GM23248 (cell line): ENCODE data around the gene CDK16. TPM values are rescaled to one million over a fixed set of nuclear protein-coding genes. Genes with fewer than 3 reads are reported as not detected.
A peak's percentile ranks its signal among the peaks of the same experiment; 100 is the strongest.

Source experiments
- DNase-seq: peaks from one replicate; pipeline ENCODE4 v3.0.0-alpha.2; 2015
- H2AFZ ChIP-seq: fragments of 200-600 bp; sonication (generic); 2 replicates; pipeline ENCODE4 v1.6.1; 2016; ENCODE audit warnings: antibody characterized with exemption
- H3F3A ChIP-seq: fragments of 200-600 bp; sonication (generic); 2 replicates; pipeline ENCODE4 v1.6.1; 2016; ENCODE audit warnings: mild to moderate bottlenecking, antibody characterized with exemption, mixed run types; ENCODE audit not compliant: insufficient read depth
- H3K27ac ChIP-seq: fragments of 200-600 bp; sonication (generic); 2 replicates; pipeline ENCODE4 v1.5.1; 2016; ENCODE audit warnings: mild to moderate bottlenecking
- H3K27me3 ChIP-seq: fragments of 200-600 bp; sonication (generic); replicated peaks from 2 replicates; pipeline ENCODE4 v1.6.1; 2016; ENCODE audit warnings: mild to moderate bottlenecking; ENCODE audit not compliant: insufficient read depth
- H3K36me3 ChIP-seq: fragments of 200-600 bp; sonication (generic); 2 replicates; pipeline ENCODE4 v1.6.1; 2016; ENCODE audit warnings: low read depth, mild to moderate bottlenecking
- H3K4me1 ChIP-seq: fragments of 200-600 bp; sonication (generic); 2 replicates; pipeline ENCODE4 v1.6.1; 2016; ENCODE audit warnings: mild to moderate bottlenecking; ENCODE audit not compliant: insufficient read depth
- H3K4me2 ChIP-seq: fragments of 200-600 bp; sonication (generic); one replicate; pipeline ENCODE4 v1.6.1; 2016; ENCODE audit warnings: mild to moderate bottlenecking; ENCODE audit not compliant: unreplicated experiment
- H3K4me3 ChIP-seq: fragments of 200-600 bp; sonication (generic); 2 replicates; pipeline ENCODE4 v1.5.1; 2016; ENCODE audit warnings: mild to moderate bottlenecking
- H3K79me2 ChIP-seq: fragments of 200-600 bp; sonication (generic); 2 replicates; pipeline ENCODE4 v1.6.1; 2016; ENCODE audit warnings: mild to moderate bottlenecking; ENCODE audit not compliant: insufficient read depth
- H3K9ac ChIP-seq: fragments of 200-600 bp; sonication (generic); 2 replicates; pipeline ENCODE4 v1.6.1; 2016; ENCODE audit warnings: mild to moderate bottlenecking
- H3K9me2 ChIP-seq: fragments of 200-600 bp; sonication (generic); 2 replicates; pipeline ENCODE4 v1.6.1; 2016; ENCODE audit warnings: mixed run types, mild to moderate bottlenecking, moderate library complexity; ENCODE audit not compliant: insufficient read depth
- H3K9me3 ChIP-seq: fragments of 200-600 bp; sonication (generic); one replicate; pipeline ENCODE4 v1.6.1; 2017; ENCODE audit warnings: low read depth
- H4K20me1 ChIP-seq: fragments of 200-600 bp; sonication (generic); 2 replicates; pipeline ENCODE4 v1.6.0; 2016; ENCODE audit not compliant: insufficient read depth
- EZH2 ChIP-seq: fragments of 200-600 bp; sonication (generic); IDR thresholded peaks from 2 replicates; pipeline ENCODE4 v1.6.1; 2018; ENCODE audit warnings: antibody characterized with exemption, mild to moderate bottlenecking; ENCODE audit not compliant: insufficient read depth, poor library complexity, severe bottlenecking
- EZH2phosphoT487 ChIP-seq: fragments of 200-600 bp; sonication (generic); IDR thresholded peaks from 2 replicates; pipeline ENCODE4 v1.6.1; 2018; ENCODE audit warnings: antibody characterized with exemption, moderate library complexity, mild to moderate bottlenecking, low read depth; ENCODE audit not compliant: insufficient read depth
- WGBS, 2 experiments: methylation state at CpG; one replicate each; pipeline ENCODE4 v1.1.6; 2015 to 2017; ENCODE audit warnings: low lambda C conversion rate in 2 of 2, low coverage in 1 of 2; ENCODE audit errors: missing lambda C conversion rate in 2 of 2; 5-methylcytosine and 5-hydroxymethylcytosine counted together
- in situ Hi-C: fragments of 300-500 bp; cut with MboI; formaldehyde crosslinking; loops from 2 replicates; pipeline ENCODE4 v1.15.0; 2020
- polyA plus RNA-seq: library from polyadenylated mRNA; unstranded; fragments of >200 nt; fragmentation: Nextera tagmentation; extraction: Ambion mirVana; gene quantifications from 2 replicates; pipeline ENCODE4 v1.2.1, GENCODE V29; 2016
- total RNA-seq: library from RNA; depleted of rRNA; stranded (reverse); fragments of >200 nt; shearing (Covaris generic); gene quantifications from 2 replicates; pipeline ENCODE4 v1.2.3, GENCODE V29; 2014; rRNA removed

CDK16 gene
- total RNA-seq, result 89.5 and 97.8 TPM in 2 replicates
- polyA plus RNA-seq, result 103 and 105 TPM in 2 replicates

GRCh38 chrX:47218280-47218919, at the start of gene CDK16:
Gene CDK16, plus strand, starts transcription at chrX:47218681. Its CDS starts 4,877 bp downstream, at chrX:47223558.
- peak; percentile 78 for DNase-seq
- no peaks in the 10 kb centered on the region for H4K20me1 ChIP-seq

GRCh38 chrX:47169273-47169672, 49.2 kb upstream of the CDK16 start:
- Histone ChIP-seq H3K27me3 (no peaks in the 10 kb centered on the region), H3K9me3 (no peaks in the 10 kb centered on the region), H3K4me3 (no peak overlapping the region), H3K4me2 (no peak overlapping the region), H3K27ac (no peak overlapping the region), H4K20me1 (no peaks in the 10 kb centered on the region), H3K9me2 (no peaks in the 10 kb centered on the region), H3F3A (no peaks in the 10 kb centered on the region), H3K36me3 (no peaks in the 10 kb centered on the region), H3K9ac (no peak overlapping the region), H3K79me2 (peaks cover 59% of the 10 kb centered on the region), H3K4me1 (no peaks in the 10 kb centered on the region), H2AFZ (no peak overlapping the region)
- DNase-seq, result no peak
- WGBS, 2 experiments, result 88 to 100% methylated on average over 7 to 16 of the region's 19 CpGs
- in situ Hi-C loops, result no loop called here
- TF ChIP-seq EZH2 (no peak), EZH2phosphoT487 (no peak)

More at GRCh38 chrX:47218280-47218919, at the start of gene CDK16:
- Histone ChIP-seq H3K9ac (peak within 1 kb of the TSS; percentile 100), H3F3A (peaks cover 26% of the 10 kb centered on the region), H3K9me3 (no peaks in the 10 kb centered on the region), H3K36me3 (no peaks in the 10 kb centered on the region), H3K79me2 (peaks cover 39% of the 10 kb centered on the region), H3K4me2 (peak within 1 kb of the TSS; percentile 86), H2AFZ (peak within 1 kb of the TSS; percentile 73), H3K27me3 (no peaks in the 10 kb centered on the region), H3K4me1 (peaks cover 25% of the 10 kb centered on the region), H3K27ac (peak within 1 kb of the TSS; percentile 99), H3K9me2 (no peaks in the 10 kb centered on the region), H3K4me3 (peak within 1 kb of the TSS; percentile 85)
- TF ChIP-seq EZH2phosphoT487 (no peak), EZH2 (no peak)
- WGBS, 2 experiments, result 0 to 1% methylated on average over 10 to 32 of the region's 61 CpGs
- in situ Hi-C loops, result loop anchor here (25.0 kb wide), 1 partner anchor 169 kb away; no protein-coding TSS in a partner anchor

GRCh38 chrX:47169726-47170515, 48.6 kb upstream of the CDK16 start:
- Histone ChIP-seq H3K9me2 (no peaks in the 10 kb centered on the region), H3K27ac (no peak overlapping the region), H3K27me3 (no peaks in the 10 kb centered on the region), H4K20me1 (no peaks in the 10 kb centered on the region), H3K36me3 (no peaks in the 10 kb centered on the region), H3K9me3 (no peaks in the 10 kb centered on the region), H3K4me2 (no peak overlapping the region), H3K4me1 (no peaks in the 10 kb centered on the region), H3F3A (no peaks in the 10 kb centered on the region), H3K9ac (no peak overlapping the region), H3K79me2 (peaks cover 52% of the 10 kb centered on the region), H2AFZ (no peak overlapping the region), H3K4me3 (no peak overlapping the region)
- TF ChIP-seq EZH2 (no peak), EZH2phosphoT487 (no peak)
- in situ Hi-C loops, result no loop called here
- 76 to 78% methylated on average over 5 to 8 of the region's 13 CpGs for WGBS, 2 experiments
- DNase-seq, result peak; percentile 53

- H3K9me2 ChIP-seq, result no peaks in the 10 kb centered on the region
- H3K79me2 ChIP-seq, result peaks cover 41% of the 10 kb centered on the region
- H3F3A ChIP-seq, result no peaks in the 10 kb centered on the region
- H3K9ac ChIP-seq, result no peak overlapping the region
- H4K20me1 ChIP-seq, result no peaks in the 10 kb centered on the region
- no peak for DNase-seq
- no peak overlapping the region for H3K4me2 ChIP-seq
- H3K9me3 ChIP-seq, result no peaks in the 10 kb centered on the region
- H3K4me1 ChIP-seq, result no peaks in the 10 kb centered on the region
- 94% methylated on average over 9 to 16 of the region's 34 CpGs for WGBS, 2 experiments
- in situ Hi-C loops, result no loop called here
- no peak overlapping the region for H2AFZ ChIP-seq
- no peaks in the 10 kb centered on the region for H3K27me3 ChIP-seq
- TF ChIP-seq EZH2phosphoT487 (no peak), EZH2 (no peak)
- no peak overlapping the region for H3K27ac ChIP-seq
- no peaks in the 10 kb centered on the region for H3K36me3 ChIP-seq
- no peak overlapping the region for H3K4me3 ChIP-seq
Observed at GRCh38 chrX:47170861-47171692, 47.4 kb upstream of the CDK16 start.
